ENCODE data around the gene METAP1. TPM values are rescaled to one million over a fixed set of nuclear protein-coding genes. Genes with fewer than 3 reads are reported as not detected.
"Not testable (repeated sequence)": the region's sequence is repeated elsewhere in the genome, so short reads cannot be mapped to it uniquely, and the experiment has no call there.

Gene METAP1
- total RNA-seq, 4 donors from 2014 or later: 33.4 to 43.1 (median 37.6) TPM

DNA sequence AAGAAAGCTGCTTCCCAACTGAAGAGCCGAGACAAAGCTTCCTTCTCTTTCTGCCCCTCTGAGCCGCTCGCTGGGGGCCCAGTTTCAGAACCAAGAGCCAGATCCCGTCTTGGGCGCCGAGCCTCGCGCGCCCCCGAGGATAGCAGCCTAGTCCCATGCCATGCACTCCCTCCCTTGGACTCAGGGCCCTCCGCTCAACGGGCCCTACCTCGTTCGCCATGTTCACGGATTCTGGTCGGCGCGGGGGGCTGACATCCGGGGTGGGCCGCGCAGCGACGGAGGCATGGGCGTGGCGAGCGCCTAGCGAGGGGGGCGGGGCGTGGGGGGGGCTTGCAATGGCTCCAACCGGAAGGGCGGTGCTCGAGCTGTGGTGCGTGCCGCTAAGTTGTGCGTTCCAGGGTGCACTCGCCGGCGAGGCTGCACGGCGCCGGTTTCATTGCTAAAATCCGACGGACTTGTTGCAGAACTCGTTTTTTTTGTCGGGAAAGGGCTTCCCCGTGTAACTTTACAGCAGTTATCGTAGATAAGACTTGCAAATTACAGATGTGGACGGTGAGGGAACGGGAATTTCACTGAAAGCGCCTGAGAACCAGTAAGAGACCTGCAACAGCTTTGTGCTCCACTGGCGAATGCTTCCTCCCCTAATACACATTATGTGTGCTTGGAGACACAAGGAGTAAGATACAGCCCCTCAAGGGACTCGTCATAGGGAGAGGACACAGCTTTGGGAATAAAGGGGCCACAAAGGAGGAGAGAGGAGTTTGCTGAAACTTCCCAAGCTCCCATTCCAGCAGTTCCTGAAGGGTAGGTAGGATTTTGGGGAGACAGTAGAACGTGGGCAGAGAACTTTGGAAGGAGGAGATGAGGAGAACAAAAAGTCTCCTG is 93.2 kb downstream of the METAP1 start, which contains the start of gene ADH5:
ADH5 (minus strand) TSS at position 308 of the 885 bp plus-strand sequence; CDS start at position 220, 88 bp downstream.
- intact Hi-C loops (cut with DNase I): no loop called here
- 0 to 1% methylated on average over 26 of the region's 53 CpGs for WGBS, 2 donors
- TF ChIP-seq, protein P1, sequence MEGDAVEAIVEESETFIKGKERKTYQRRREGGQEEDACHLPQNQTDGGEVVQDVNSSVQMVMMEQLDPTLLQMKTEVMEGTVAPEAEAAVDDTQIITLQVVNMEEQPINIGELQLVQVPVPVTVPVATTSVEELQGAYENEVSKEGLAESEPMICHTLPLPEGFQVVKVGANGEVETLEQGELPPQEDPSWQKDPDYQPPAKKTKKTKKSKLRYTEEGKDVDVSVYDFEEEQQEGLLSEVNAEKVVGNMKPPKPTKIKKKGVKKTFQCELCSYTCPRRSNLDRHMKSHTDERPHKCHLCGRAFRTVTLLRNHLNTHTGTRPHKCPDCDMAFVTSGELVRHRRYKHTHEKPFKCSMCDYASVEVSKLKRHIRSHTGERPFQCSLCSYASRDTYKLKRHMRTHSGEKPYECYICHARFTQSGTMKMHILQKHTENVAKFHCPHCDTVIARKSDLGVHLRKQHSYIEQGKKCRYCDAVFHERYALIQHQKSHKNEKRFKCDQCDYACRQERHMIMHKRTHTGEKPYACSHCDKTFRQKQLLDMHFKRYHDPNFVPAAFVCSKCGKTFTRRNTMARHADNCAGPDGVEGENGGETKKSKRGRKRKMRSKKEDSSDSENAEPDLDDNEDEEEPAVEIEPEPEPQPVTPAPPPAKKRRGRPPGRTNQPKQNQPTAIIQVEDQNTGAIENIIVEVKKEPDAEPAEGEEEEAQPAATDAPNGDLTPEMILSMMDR (IDR thresholded peaks at IDR 0.05): no peak
- peak in 1 of 2 donors; percentile 89 for TF ChIP-seq POLR2A (IDR thresholded peaks at IDR 0.05)
- Histone ChIP-seq H3K4me1 (peaks cover 13 to 25% of the 10 kb centered on the region in 2 donors), H3K36me3 (peaks cover 10 to 15% of the 10 kb centered on the region in 2 donors), H3K9me3 (no peaks in the 10 kb centered on the region), H3K27ac (peak within 1 kb of the TSS; percentile 78 to 99 (median 97)), H3K4me3 (replicated peaks in 1 of 3) (peak within 1 kb of the TSS; percentile 72 to 93 (median 82)), H3K27me3 (no peaks in the 10 kb centered on the region)
- peak; percentile 87 to 91 for DNase-seq

DNA sequence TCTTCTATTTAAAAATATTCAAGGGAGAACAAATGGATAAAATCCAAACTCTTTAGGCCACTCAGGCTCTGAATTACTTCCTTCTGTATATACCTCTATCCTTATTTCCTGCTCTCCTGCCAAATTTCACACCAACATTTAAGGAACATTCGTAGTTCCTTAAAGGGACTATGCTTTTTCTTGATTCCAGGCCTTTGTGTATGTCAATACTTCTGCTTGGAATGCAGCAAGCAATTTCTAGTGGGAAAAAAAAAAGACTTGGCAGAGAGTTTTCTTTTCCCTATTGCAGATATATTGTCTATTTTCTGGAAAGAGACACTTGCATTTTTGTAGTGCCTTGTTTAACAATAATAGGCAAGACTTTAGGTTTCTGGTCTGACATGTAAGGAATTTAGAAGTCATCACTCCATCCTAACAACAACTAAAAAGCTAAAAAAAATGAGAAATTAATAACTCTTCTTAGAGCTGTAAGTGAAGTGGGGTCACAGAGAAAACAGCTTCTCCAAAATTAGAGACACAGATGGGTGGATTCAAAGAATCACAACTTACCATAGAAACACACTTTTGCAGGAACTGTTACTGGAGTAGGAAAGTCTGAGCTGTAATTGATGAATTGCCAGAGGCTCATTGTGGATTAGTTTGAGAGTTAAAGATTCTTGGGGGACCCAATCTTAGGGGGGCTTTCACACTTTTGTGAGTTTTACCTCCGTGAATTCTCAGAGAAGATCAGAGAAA is 95.1 kb downstream of the METAP1 start:
- intact Hi-C loops (cut with DNase I): no loop called here
- H3K27ac ChIP-seq: peak overlapping the region in 1 of 3 donors; percentile 97
- no peaks in the 10 kb centered on the region for H3K36me3 ChIP-seq
- H3K9me3 ChIP-seq: no peaks in the 10 kb centered on the region
- 43 to 54% methylated on average over 2 of the region's 2 CpGs for WGBS, 2 donors
- no peak overlapping the region for H3K4me3 ChIP-seq (replicated peaks in 1 of 3)
- H3K27me3 ChIP-seq: no peaks in the 10 kb centered on the region
- TF ChIP-seq, protein P1 (IDR thresholded peaks at IDR 0.05): no peak
- TF ChIP-seq POLR2A (IDR thresholded peaks at IDR 0.05): no peak
- H3K4me1 ChIP-seq: peaks cover 13 to 25% of the 10 kb centered on the region in 2 donors
- DNase-seq: no peak

DNA sequence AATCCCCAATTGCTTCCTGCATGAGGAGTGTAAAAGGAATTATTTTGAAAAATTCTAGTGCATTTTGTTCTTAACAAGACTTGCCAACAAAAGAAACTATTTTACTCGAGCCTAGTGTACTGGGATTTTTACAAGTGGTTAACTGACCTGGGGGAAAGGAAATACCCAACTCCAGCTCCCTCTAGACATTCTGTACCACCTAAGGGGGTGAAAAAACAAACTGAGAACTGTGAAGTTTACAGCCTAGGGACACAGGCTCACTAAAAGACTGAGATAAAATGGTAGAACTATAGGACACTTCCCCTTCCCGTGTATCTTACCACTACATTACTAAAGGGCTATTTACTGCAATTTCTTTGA is 95.7 kb downstream of the METAP1 start:
- H3K4me3 ChIP-seq (replicated peaks in 1 of 3): no peak overlapping the region
- intact Hi-C loops (cut with DNase I): no loop called here

DNA sequence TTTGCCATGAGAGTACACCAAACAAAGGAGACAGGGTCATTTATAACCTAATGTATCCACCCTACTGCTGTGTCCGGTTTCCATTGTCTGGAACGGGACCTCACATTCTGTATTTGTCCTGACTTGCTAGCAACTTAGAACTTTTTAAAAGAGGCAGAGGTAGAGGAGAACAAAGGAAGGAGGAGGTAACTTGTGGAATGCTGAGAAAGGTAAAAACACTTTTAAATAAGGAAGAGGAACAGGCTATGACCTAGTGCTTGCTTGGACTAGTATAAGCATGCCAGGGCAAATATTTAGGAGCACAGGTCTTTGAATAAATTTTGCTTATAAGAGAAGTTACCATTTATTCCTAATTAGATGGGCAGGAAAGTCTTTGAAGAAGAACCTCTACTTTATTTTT is 96.3 kb downstream of the METAP1 start:
- H3K4me1 ChIP-seq: peaks cover 13 to 25% of the 10 kb centered on the region in 2 donors
- H3K4me3 ChIP-seq (replicated peaks in 1 of 3); H3K27ac ChIP-seq; H3K36me3 ChIP-seq; H3K27me3 ChIP-seq; DNase-seq; H3K9me3 ChIP-seq; intact Hi-C loops (cut with DNase I): not testable (repeated sequence)
- 79 to 91% methylated on average over 2 of the region's 2 CpGs for WGBS, 2 donors

More for the DNA sequence above, 95.7 kb downstream of the METAP1 start:
- H3K9me3 ChIP-seq: no peaks in the 10 kb centered on the region
- no peak for TF ChIP-seq POLR2A (IDR thresholded peaks at IDR 0.05)
- DNase-seq: no peak
- H3K36me3 ChIP-seq: no peaks in the 10 kb centered on the region
- WGBS, 2 donors: 25 to 28% methylated on average over 2 of the region's 2 CpGs
- peak overlapping the region in 1 of 3 donors; percentile 97 for H3K27ac ChIP-seq
- H3K27me3 ChIP-seq: no peaks in the 10 kb centered on the region
- peaks cover 13 to 25% of the 10 kb centered on the region in 2 donors for H3K4me1 ChIP-seq

DNA sequence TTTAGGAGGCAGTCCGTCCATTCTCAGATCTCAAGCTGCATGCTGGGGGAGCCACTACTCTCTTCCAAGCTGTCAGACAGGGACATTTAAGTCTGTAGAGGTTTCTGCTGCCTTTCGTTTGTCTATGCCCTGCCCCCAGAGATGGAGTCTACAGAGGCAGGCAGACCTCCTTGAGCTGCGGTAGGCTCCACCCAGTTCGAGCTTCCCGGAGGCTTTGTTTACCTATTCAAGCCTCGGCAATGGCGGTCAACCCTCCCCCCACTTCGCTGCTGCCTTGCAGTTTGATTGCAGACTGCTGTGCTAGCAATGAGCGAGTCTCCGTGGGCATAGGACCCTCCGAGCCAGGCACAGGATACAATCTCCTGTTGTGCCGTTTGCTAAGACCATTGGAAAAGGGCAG is 103.8 kb downstream of the METAP1 start:
- Histone ChIP-seq H3K4me3 (replicated peaks in 1 of 3) (no peak overlapping the region), H3K4me1 (no peaks in the 10 kb centered on the region), H3K36me3 (no peaks in the 10 kb centered on the region), H3K27ac (no peak overlapping the region), H3K27me3 (no peaks in the 10 kb centered on the region), H3K9me3 (no peaks in the 10 kb centered on the region)
- DNase-seq: no peak
- intact Hi-C loops (cut with DNase I): no loop called here
- 94 to 97% methylated on average over 9 of the region's 12 CpGs for WGBS, 2 donors
- TF ChIP-seq, protein P1 (IDR thresholded peaks at IDR 0.05): no peak
- no peak for TF ChIP-seq POLR2A (IDR thresholded peaks at IDR 0.05)

DNA sequence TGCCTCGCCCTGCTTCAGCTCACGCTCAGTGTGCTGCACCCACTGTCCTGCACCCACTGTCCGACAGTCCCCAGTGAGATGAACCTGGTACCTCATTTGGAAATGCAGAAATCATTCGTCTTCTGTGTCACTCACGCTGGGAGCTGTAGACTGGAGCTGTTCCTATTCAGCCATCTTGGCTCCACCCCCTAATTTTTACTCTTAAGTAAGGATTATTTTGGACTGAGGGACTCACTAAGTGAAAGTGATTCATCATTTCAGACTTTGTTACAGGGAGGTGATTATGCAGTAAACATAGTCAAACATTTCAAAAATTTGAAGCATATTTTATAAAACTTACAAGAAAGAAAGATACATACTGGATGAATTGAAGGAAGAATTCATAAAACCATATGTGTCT is 104.3 kb downstream of the METAP1 start:
- H3K27ac ChIP-seq; H3K36me3 ChIP-seq; DNase-seq; H3K27me3 ChIP-seq; H3K4me1 ChIP-seq; H3K9me3 ChIP-seq; intact Hi-C loops (cut with DNase I); H3K4me3 ChIP-seq (replicated peaks in 1 of 3): not testable (repeated sequence)
- WGBS, 2 donors: 73 to 81% methylated on average over 5 of the region's 5 CpGs
